Left lobe of liver (tissue), 2 donors: ENCODE data around the gene INTS1. TPM values are rescaled to one million over a fixed set of nuclear protein-coding genes. Genes with fewer than 3 reads are reported as not detected.
"Not testable (repeated sequence)": the region's sequence is repeated elsewhere in the genome, so short reads cannot be mapped to it uniquely, and the experiment has no call there.

ENCODE experiments used
- ATAC-seq: fragments of 200-7000 bp; cut with Tn5 transposase; one replicate; pipeline ENCODE4 v1.9.1; 2020; ENCODE audit warnings: mild to moderate bottlenecking, moderate library complexity
- DNase-seq: peaks from one replicate; pipeline ENCODE4 v3.0.0-alpha.2; 2020; ENCODE audit warnings: low spot score
- total RNA-seq: library from RNA; stranded (reverse); gene quantifications from one replicate; pipeline ENCODE4 v1.2.1, GENCODE V29; 2021
- donor health status: DM: no; HTN: no; CAD: no; lungs with moderate emphysema.
- donor health status: DM: no; HTN: yes; CAD: no.

The INTS1 gene
- total RNA-seq, 1 donor from 2014 or later: 55.5 TPM

- no peak for ATAC-seq
- no peak for DNase-seq
Observed at GRCh38 chr7:1449951-1450350, 54.2 kb downstream of the INTS1 start.

- DNase-seq (no peak), ATAC-seq (no peak)
Observed at GRCh38 chr7:1449501-1449900, 54.7 kb downstream of the INTS1 start.

- ATAC-seq (no peak), DNase-seq (no peak)
Observed at GRCh38 chr7:1448958-1449357, 55.2 kb downstream of the INTS1 start.

- no peak for ATAC-seq
- no peak for DNase-seq
Observed at GRCh38 chr7:1447551-1448244, 56.5 kb downstream of the INTS1 start.

- no peak for DNase-seq
- ATAC-seq: no peak
Observed at GRCh38 chr7:1447112-1447511, 57.1 kb downstream of the INTS1 start.

- ATAC-seq (no peak), DNase-seq (no peak)
Observed at GRCh38 chr7:1446620-1447032, 57.6 kb downstream of the INTS1 start.

GRCh38 chr7:1446026-1446425, 58.2 kb downstream of the INTS1 start:
- ATAC-seq, DNase-seq: not testable (repeated sequence)

GRCh38 chr7:1445341-1445740, 58.8 kb downstream of the INTS1 start:
- no peak for DNase-seq
- no peak for ATAC-seq

- no peak for DNase-seq
Observed at GRCh38 chr7:1444925-1445322, 59.3 kb downstream of the INTS1 start.

GRCh38 chr7:1444214-1444924, 59.8 kb downstream of the INTS1 start:
- DNase-seq: no peak
- ATAC-seq: no peak

More at GRCh38 chr7:1444925-1445322, 59.3 kb downstream of the INTS1 start:
- ATAC-seq: no peak

GRCh38 chr7:1443587-1444200, 60.5 kb downstream of the INTS1 start:
- not testable (repeated sequence) for ATAC-seq, DNase-seq

GRCh38 chr7:1442355-1443124, 61.6 kb downstream of the INTS1 start:
- no peak for DNase-seq
- ATAC-seq: no peak

- DNase-seq: no peak
- ATAC-seq: no peak
Observed at GRCh38 chr7:1441615-1442354, 62.4 kb downstream of the INTS1 start.

GRCh38 chr7:1440620-1441019, 63.6 kb downstream of the INTS1 start:
- DNase-seq (no peak), ATAC-seq (no peak)

- ATAC-seq (peak; percentile 45), DNase-seq (no peak)
Observed at GRCh38 chr7:1439373-1440363, 64.5 kb downstream of the INTS1 start.

- no peak for ATAC-seq
- no peak for DNase-seq
Observed at GRCh38 chr7:1438821-1439220, 65.4 kb downstream of the INTS1 start.

GRCh38 chr7:1438208-1438607, 66.0 kb downstream of the INTS1 start:
- DNase-seq: no peak
- no peak for ATAC-seq

GRCh38 chr7:1437155-1437880, 66.9 kb downstream of the INTS1 start:
- no peak for ATAC-seq
- DNase-seq: no peak

- DNase-seq: no peak
- ATAC-seq: no peak
Observed at GRCh38 chr7:1436608-1437007, 67.6 kb downstream of the INTS1 start.
